IPS DF 4.7 (cell line): Measurements from ENCODE around the gene SP140.

Experiments used
- DNase-seq: peaks from one replicate; pipeline ENCODE4 v3.0.0-alpha.2; 2013; ENCODE audit warnings: low spot score; ENCODE audit errors: extremely low read depth

SP140 gene

GRCh38 chr2:230362030-230362691 lies 136.6 kb downstream of the SP140 start:
- DNase-seq: no peak
